GM21360 (cell line): Measurements from ENCODE around the gene CFAP52.
"Not testable (repeated sequence)": the region's sequence is repeated elsewhere in the genome, so short reads cannot be mapped to it uniquely, and the experiment has no call there.

Experiments used
- ATAC-seq: cut with Tn5 transposase; IDR thresholded peaks from one replicate; pipeline ENCODE4 v1.9.1; 2021; ENCODE audit warnings: mild to moderate bottlenecking, moderate library complexity; ENCODE audit not compliant: unreplicated experiment

CFAP52 gene

DNA sequence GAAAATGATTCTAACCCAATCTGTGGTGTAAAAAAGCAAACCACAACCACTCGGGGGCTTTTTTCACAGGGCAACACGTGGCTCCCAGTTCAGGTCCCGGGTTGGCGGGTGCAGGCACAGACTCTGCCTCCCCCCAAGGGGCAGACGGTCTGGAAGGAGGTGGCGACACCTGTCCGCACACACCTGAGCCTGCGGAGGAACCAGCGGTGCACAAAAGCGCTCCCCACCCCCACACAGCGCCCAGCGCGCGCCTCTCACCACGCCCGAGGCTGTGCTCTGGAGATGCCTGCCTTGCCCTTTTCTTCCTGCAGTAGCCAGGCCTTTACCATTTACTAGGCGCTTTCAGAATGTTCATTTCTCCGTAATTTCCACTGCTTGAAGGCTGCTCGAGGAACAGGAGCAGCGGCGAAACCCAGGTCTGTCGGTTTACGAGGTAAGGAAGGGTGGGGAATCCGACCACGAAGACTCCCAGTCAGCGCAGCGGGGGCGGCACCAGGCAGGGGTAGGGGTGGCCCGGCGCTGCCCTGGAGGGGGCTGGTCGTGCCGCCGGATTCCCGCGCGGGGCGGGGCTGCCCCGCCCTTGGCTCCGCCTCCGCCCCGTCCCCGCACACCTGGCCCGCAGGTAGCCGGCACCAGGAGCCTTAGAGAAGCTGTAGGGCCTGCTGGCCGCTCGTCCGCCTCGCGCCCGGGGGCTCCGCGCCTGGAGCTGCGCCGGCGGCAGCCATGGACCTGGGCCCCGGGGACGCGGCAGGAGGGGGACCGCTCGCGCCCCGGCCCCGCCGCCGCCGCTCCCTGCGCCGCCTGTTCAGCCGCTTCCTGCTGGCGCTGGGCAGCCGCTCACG is 68.7 kb downstream of the CFAP52 start, which contains the start of gene USP43:
USP43 (plus strand) TSS at position 608 of the 842 bp plus-strand sequence; CDS start at position 724, 116 bp downstream.
- no peak for ATAC-seq

DNA sequence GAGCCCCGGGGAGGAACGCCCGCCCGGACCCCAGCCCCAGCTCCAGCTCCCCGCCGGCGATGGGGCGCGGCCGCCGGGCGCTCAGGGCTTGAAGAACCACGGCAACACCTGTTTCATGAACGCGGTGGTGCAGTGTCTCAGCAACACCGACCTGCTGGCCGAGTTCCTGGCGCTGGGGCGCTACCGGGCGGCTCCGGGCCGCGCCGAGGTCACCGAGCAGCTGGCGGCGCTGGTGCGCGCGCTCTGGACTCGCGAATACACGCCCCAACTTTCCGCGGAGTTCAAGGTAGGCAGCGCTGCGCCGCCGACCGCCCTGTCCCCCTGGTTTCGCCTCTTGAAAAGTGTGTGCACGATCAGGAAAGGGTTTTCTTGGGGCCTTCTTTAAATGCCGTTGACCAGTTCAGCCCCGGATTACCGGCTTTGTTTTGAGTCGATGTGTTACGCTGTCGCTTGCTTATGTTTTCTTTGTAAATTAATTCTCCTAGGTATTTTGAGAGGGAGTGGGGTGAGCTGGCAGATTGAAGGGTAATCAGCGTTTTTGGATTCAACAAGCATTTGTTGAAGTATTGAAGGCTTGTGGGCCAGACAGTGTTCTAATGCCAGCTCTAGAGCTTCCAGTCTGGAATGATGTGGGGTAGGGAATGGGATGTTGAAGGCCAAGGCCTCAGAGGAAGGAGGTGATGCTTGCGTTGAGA is 69.6 kb downstream of the CFAP52 start:
- ATAC-seq = no peak

DNA sequence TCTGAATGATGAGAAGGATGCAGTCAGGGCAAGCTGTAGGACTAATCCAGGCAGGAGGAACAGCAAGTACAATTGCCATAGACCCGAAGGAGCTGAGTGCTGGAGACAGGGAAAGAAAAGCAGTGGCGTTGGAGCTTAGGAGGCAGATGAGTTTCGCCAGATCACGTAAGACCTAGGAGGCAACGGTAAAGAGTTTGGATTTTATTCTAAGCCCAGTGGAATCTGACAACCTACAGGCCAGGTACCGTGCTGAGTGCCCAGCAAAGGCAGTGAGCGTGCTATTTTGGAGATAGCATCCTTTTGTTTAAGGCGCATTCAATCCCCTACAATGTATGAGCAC is 70.1 kb downstream of the CFAP52 start:
- no peak for ATAC-seq

DNA sequence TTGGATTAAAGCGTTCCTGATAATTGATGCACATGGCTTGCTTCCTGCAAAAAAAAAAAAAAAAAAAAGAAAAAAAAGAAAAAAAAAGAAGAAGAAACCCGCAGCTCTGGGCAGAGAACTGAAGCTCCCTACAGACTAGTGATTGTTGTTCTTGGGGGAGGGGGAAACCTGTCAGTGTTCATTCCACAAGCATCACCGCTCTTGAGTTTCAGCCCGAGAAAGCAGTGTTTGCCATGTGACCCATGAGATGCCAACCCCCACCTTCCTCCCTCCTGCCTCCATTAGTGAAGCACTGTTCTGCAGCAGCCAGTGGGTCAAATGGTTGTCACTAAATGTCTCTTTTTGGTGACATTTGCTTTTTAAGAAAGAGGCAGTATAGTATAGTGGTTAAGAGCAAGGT is 70.6 kb downstream of the CFAP52 start:
- ATAC-seq = no peak

DNA sequence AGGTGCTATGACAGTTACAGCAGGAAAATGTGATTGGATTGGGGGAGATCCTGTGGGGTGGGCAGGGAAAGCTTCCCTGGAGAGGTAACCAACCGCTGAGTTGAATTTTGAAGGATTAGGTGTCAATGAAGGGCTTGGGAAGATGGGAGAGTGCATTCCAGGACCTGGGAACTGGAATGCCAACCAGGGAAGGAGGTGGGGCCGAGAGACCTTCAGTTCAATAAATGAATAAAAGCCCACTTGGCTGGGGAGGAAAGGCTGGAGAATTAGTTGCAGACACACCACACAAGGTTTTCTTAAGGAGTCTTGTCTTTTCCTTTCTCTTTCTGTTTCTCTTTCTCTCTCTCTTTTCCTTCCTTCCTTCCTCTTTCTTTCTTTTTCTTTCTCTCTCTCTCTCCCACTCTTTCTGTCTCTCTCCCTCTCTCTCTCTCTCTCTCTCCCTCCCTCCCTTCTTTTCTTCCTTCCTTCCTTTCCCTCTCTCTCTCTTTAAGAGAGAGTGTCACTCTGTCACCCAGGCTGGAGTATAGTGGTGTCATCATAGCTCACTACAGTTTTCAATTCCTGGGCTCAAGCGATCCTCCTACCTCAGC is 72.2 kb downstream of the CFAP52 start:
- ATAC-seq = no peak

DNA sequence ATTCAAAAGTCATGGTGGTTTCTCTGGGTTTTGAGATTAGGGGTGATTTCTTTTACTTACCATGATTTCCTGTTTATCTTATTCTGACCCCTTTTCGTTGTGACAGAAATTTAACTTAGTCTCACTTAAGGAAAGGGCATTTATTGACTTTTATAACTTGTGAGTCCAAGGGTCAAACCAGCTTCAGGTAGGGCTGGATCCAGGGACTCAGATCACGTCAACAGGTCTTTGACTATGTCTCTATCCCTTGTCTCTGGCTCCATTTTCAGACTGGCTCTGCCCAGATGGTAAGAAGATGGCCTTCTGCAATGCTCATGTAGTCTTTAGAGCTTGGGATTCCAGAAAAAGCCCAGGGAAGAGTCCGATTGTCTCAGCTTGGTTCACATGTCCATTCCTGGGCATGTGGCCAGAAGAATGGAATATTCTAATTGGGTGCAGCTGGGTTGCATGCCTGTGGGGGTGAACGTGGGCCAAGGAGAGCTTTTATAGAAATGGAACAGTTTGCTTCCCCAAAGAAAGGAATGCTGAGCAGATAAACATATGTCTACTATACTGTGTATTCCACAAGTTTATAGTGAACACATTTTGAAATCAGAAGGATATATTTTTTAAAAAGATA is 82.3 kb downstream of the CFAP52 start:
- ATAC-seq = no peak

DNA sequence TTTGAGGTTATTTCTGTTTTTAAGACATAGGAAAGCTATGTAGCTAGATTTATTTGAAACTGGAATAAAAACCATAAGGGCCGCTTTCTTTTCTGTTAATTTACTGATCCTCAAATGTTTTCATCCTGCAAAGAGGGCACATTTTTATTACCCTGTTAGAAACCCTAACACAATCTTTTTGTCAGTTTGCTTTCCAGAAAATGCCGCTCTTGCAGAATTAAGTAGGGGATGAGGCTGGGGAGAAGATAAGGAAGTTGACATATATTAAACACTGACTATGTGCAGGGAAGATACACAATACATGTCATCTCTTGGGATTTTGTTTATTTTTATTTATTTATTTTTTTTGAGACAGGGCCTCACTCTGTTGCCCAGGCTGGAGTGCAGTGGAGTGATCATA is 84.6 kb downstream of the CFAP52 start:
- ATAC-seq = no peak

DNA sequence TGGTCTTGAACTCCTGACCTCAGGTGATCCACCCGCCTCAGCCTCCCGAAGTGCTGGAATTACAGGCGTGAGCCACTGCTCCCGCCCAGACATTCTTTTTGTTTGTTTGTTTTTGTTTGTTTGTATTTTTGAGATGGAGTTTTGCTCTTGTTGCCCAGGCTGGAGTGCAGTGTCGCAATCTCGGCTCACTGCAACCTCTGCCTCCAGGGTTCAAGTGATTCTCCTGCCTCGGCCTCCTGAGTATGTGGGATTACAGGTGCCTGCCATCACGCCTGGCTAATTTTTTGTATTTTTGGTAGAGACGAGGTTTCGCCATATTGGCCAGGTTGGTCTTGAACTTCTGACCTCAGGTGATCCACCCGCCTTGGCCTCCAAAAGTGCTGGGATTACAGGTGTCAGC is 87.1 kb downstream of the CFAP52 start:
- ATAC-seq = not testable (repeated sequence)

DNA sequence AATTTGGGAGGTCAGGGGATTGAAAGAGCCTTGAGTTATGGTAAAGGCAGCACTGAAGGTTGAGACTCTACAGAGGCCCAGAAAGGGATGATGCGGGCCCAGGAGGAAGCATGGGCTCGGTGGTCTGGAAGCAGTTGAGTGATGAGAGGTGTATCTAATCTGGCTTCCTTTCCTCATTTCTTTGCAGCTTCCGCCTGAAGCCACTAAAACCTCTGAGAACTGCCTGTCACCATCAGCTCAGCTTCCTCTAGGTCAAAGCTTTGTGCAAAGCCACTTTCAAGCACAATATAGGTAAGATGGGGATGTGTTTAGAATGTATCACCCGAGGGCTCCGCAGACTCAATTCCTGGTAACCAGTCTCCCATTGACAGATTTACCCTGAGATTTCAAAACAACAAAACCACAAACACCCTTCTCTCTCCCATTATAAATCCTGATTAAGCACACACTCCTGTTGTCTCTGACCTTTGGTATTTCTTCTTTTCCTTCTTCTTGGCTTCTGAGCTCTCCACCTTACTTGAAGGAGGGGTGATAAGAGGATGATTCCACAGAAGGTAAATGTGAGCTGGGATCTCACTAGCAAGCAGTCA is 90.1 kb downstream of the CFAP52 start:
- ATAC-seq = no peak

DNA sequence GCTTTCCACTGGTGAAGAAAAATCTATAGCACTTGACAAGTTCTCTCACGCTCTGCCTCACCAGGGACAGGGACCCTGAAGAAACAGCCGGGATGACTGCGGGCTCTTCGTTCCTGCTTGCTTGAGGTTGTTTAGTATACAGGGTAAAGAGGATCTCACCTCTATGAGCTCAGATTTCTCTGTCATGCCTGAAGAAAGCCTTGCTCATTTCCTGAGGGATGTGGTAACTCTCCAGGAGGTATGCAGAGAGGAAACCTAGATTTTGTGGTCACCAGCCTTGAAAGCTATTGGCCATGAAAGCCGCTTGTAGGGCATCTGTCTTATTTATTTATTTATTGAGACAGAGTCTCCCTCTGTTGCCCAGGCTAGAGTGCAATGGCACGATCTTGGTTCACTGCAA is 92.1 kb downstream of the CFAP52 start:
- no peak for ATAC-seq

DNA sequence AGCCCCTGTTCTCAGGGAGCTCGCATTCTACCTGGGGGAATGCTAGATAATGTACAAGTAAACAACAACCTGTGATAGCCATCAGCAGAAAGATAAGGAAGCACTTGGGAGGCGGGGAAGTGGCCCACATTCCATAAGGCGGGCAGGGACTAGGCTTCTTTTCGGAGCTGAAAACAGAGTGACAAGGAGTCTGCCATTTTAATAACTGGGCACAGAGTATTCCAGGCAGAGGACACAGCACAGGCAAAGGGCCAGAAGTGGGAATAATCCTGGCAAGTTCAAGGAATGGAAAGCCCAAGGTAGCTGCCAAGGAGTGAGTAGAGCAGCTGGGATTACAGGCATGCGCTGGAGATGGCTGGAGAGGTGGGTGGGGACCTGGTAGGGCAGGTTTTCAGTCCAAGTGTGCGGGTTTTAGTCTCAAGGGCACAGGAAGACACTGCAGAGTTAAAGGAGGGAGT is 93.1 kb downstream of the CFAP52 start:
- ATAC-seq = no peak

DNA sequence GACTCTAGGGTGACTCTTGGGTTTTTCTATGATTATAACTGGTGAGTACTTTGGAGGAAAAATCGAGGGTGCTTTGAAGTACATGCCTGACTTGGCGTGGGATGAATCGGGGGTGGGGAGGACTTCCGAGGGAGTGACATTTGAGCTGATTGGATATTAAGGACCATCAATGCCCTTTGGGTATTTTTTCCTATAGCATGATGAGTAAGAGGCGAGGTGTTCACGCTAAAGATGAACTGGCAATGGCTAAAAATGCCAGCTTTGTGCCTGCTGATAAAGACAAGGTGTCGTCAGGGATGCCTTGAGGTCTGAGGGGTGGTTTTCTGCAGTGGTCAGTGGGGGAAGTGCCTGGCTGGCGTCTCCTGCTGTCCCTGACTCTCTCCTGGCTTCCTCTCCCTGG is 94.2 kb downstream of the CFAP52 start:
- ATAC-seq = no peak

DNA sequence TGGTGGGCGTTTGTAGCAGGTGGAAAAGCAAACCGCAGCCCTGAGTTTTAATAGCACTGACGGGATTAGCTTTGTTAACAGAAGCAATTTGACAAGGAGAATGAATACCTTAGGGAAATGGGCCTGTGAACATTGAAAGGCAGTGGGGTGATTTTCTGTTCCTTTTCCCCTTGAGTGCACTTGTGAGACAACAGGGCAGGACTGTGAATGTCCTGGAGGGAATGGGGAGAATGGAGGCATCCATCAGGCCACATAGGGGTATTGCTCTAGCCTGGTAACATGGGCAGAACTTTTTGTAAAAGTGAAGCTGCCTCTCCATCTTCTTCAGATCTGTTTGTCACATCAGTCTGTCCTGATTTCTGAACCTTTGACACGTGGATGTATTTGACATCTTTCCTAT is 95.1 kb downstream of the CFAP52 start:
- no peak for ATAC-seq

DNA sequence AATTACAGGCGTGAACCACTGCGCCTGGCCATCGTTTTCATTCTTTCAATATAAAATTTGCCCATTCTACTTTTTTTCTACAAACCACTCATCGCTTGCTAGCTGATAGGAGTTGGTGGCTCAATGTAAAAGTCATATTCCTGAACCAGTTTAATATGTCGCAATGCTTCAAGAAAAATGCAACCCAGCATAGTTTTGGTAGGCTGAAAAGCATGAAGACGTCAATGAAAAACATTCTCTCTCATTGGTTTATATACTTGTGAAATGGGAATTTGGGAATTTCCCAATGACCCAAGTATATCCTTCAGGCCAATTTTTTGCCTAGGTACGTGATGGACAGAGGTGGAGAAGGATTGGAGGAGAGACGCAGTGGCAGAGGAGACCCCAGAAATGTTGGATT is 95.8 kb downstream of the CFAP52 start:
- no peak for ATAC-seq

DNA sequence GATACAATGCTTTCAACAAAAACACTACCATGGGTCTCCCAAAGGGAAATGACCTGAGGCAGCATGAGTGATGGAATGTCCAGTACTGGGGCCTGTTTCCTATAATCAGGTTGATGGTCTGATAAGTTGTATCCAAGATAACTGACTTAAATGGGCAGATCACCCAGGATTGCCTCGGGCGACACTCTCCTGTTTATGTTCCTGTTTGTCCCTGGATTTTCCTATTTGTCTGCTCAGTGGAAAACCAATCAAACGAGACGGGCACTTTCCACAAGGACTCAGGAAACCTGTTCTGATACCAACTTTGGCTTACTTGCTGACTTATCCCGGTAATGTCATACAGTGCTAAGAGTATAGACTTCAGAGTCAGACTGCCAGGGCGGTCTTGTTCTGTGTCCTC is 96.2 kb downstream of the CFAP52 start:
- no peak for ATAC-seq

DNA sequence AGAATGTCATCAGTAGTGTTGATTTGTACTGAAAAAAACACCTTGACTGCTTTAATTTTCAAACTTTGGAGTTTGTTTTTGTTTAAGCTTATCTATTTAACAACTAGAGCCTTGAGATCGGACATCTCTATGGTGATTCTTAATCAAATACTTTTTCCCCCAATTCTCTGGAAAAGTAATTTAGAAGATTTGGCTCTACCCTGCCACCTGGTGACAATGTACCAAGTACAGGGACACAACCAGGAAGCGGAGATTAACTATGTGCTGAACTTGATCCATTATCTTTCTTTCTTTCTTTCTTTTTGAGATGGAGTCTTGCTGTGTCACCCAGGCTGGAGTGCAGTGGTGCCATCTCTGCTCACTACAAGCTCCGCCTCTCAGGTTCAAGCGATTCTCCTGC is 99.6 kb downstream of the CFAP52 start:
- ATAC-seq = no peak

DNA sequence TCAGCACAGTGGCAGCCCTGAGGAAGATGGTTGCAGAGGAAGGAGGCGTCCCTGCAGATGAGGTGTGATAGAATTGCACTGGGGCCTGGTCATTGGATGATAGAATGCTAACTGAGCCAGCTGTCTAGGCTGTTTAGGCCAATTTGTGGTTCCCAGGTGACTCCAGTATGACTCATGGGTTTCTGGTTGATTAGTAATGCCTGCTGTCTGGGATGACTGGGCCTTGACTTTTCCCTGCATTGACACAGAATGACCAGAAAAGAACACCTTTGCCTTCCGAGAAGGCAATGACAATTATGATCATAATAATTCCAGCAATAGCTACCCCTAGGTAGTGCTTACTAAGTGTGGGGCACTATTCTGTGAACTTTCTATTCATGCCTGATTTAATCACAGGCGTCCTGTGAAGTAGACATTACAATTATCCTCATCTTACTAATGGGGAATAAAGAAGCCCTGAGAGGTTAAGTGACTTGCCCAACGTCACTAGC is 100.4 kb downstream of the CFAP52 start:
- ATAC-seq = no peak

DNA sequence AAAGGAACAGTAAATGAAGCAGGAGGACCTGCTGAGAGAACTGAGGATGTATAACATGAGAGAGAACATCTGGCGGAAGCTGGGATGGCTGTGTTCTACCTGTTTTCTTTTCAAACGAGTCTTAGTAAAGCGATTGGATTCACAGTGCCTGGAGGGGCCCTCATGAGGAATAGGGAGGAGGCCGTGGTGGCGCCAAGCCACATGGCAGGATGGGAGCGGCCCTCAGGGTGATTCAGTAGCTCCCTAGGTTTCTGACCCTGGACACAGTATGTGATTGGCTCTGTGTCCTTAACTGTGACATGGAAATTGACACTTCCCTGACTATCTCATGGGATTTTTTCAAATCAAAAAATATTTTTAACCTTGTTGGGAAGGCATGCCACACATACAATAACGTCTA is 101.0 kb downstream of the CFAP52 start:
- ATAC-seq = no peak

DNA sequence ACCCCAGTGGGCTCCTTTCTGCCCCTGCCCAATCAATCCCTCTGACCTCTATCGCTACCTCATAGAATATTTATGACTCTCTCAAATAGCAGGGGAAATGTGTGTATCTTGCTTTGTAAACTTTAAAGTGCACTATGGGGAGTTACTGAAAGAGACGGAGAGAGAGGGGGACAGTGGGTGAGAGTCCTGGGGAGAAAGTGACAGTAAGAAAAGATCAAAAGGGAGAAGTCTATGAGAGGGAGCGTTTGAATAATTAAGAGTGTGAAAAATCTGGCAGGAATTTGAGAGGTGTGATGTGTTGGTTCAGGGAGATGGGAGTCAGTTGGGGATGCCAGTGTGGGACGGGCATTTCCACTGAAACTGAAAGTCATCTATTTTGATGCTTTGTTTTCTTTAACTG is 101.5 kb downstream of the CFAP52 start:
- ATAC-seq = no peak

DNA sequence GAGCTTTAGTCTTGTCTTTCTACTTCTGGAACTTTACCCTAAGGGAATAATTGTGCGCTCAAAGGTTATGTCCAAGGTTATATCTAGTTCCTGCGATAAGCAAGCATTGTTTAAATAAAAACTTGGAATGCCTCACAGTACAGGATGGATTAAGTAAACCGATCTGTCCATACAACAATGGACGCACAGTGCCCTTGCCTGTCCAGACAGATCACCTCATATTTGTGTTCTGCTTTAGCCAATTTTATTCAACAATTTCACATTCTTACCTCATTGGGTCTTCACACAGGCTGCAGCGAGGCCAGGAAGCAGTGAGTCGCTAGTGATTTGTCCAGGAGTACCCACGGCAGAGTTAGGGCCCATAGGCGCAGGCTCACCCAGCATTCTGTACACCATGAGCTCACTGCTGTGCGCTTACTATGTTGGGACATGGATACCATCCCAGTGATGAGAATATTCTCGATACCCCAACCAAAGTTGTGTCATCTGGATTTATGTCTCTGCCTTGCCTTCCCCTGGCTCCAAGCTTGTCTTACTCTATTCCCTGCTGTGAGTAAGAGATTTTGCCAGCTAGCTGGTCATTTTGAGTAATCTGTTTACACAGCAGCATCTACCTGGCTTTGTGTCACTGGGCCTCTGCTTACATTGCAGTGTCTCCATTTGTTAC is 108.6 kb downstream of the CFAP52 start:
- ATAC-seq = no peak
